ENCODE measurements around the gene GPM6B.

GRCh38 chrX:13836575-13836974 lies 19.7 kb upstream of the GPM6B start:
- TF ChIP-seq EZH2phosphoT487 (conservative IDR thresholded peaks at IDR 0.05; ENCODE audit: low read length) = no peak
- no peak for TF ChIP-seq CTCF (IDR thresholded peaks at IDR 0.05; ENCODE audit: insufficient read depth, low read length, poor library complexity, severe bottlenecking)
